DOHH2 (cell line): ENCODE data around the gene MTNR1B.

Experiments
- H3F3A ChIP-seq: fragments of 200-600 bp; sonication (generic), shearing (Covaris generic); 2 replicates; pipeline ENCODE4 v1.6.0; 2016; ENCODE audit warnings: antibody characterized with exemption, mild to moderate bottlenecking; ENCODE audit not compliant: control insufficient read depth, insufficient read depth
- H3K27ac ChIP-seq: fragments of 200-600 bp; sonication (generic); 2 replicates; pipeline ENCODE4 v1.5.1; 2014; ENCODE audit warnings: low read depth, mild to moderate bottlenecking, low read length, moderate library complexity
- H3K27me3 ChIP-seq: fragments of 200-600 bp; sonication (generic); 2 replicates; pipeline ENCODE4 v1.6.1; 2014; ENCODE audit warnings: mild to moderate bottlenecking, low read length, mixed read lengths; ENCODE audit not compliant: control insufficient read depth
- H3K36me3 ChIP-seq: fragments of 200-600 bp; sonication (generic); 2 replicates; pipeline ENCODE4 v1.6.1; 2014; ENCODE audit warnings: mild to moderate bottlenecking, low read length, moderate library complexity, mixed read lengths; ENCODE audit not compliant: control insufficient read depth
- H3K4me1 ChIP-seq: fragments of 200-600 bp; sonication (generic); 2 replicates; pipeline ENCODE4 v1.6.1; 2014; ENCODE audit warnings: mild to moderate bottlenecking, low read length, mixed read lengths; ENCODE audit not compliant: control insufficient read depth
- H3K4me2 ChIP-seq: fragments of 200-600 bp; sonication (generic); 2 replicates; pipeline ENCODE4 v1.6.0; 2014; ENCODE audit warnings: mild to moderate bottlenecking, low read length, moderate library complexity
- H3K4me3 ChIP-seq: fragments of 200-600 bp; sonication (generic); 2 replicates; pipeline ENCODE4 v1.5.1; 2014; ENCODE audit warnings: mild to moderate bottlenecking, low read length, mixed read lengths
- H3K79me2 ChIP-seq: fragments of 200-600 bp; sonication (generic); 2 replicates; pipeline ENCODE4 v1.6.1; 2014; ENCODE audit warnings: mild to moderate bottlenecking, low read length, mixed read lengths; ENCODE audit not compliant: control insufficient read depth
- H3K9me2 ChIP-seq: fragments of 200-600 bp; sonication (generic); replicated peaks from 2 replicates; pipeline ENCODE4 v1.6.1; 2014; ENCODE audit warnings: mild to moderate bottlenecking, low read length, mixed read lengths; ENCODE audit not compliant: control insufficient read depth
- H3K9me3 ChIP-seq: fragments of 200-600 bp; sonication (generic); 2 replicates; pipeline ENCODE4 v1.6.1; 2014; ENCODE audit warnings: antibody characterized with exemption, low read length, mixed read lengths; ENCODE audit not compliant: control insufficient read depth, insufficient read depth
- H4K20me1 ChIP-seq: fragments of 200-600 bp; sonication (generic); 2 replicates; pipeline ENCODE4 v1.6.0; 2014; ENCODE audit warnings: low read depth, mild to moderate bottlenecking, antibody characterized with exemption, low read length, moderate library complexity; ENCODE audit not compliant: control insufficient read depth, insufficient read depth
- CTCF ChIP-seq: fragments of 200-600 bp; sonication (generic); IDR thresholded peaks from one replicate; pipeline ENCODE4 v1.5.1; 2014; ENCODE audit warnings: antibody characterized with exemption, mild to moderate bottlenecking, low read depth, low read length; ENCODE audit not compliant: poor library complexity, severe bottlenecking
- EZH2phosphoT487 ChIP-seq: fragments of 200-600 bp; sonication (generic); IDR thresholded peaks from 2 replicates; pipeline ENCODE4 v1.6.1; 2017; ENCODE audit warnings: borderline replicate concordance, mild to moderate bottlenecking, antibody characterized with exemption, low read length, moderate library complexity, mixed read lengths

MTNR1B gene

GRCh38 chr11:92993004-92993403, 23.6 kb downstream of the MTNR1B start:
- H3K27me3 ChIP-seq: no peaks in the 10 kb centered on the region
- H3K9me3 ChIP-seq: no peaks in the 10 kb centered on the region
- H3K4me2 ChIP-seq: no peak overlapping the region
- no peaks in the 10 kb centered on the region for H3K79me2 ChIP-seq
- H3K9me2 ChIP-seq: no peaks in the 10 kb centered on the region
- no peak overlapping the region for H3K4me3 ChIP-seq
- no peaks in the 10 kb centered on the region for H3K4me1 ChIP-seq
- H3F3A ChIP-seq: no peaks in the 10 kb centered on the region
- H3K36me3 ChIP-seq: no peaks in the 10 kb centered on the region
- TF ChIP-seq CTCF: no peak
- no peak for TF ChIP-seq EZH2phosphoT487
- no peak overlapping the region for H3K27ac ChIP-seq
- no peaks in the 10 kb centered on the region for H4K20me1 ChIP-seq

GRCh38 chr11:93000511-93001476, 31.3 kb downstream of the MTNR1B start:
- no peaks in the 10 kb centered on the region for H3F3A ChIP-seq
- H3K36me3 ChIP-seq: no peaks in the 10 kb centered on the region
- no peaks in the 10 kb centered on the region for H3K79me2 ChIP-seq
- no peak overlapping the region for H3K4me2 ChIP-seq
- no peaks in the 10 kb centered on the region for H3K27me3 ChIP-seq
- no peak overlapping the region for H3K4me3 ChIP-seq
- TF ChIP-seq CTCF (no peak), EZH2phosphoT487 (no peak)
- no peak overlapping the region for H3K27ac ChIP-seq
- H4K20me1 ChIP-seq: no peaks in the 10 kb centered on the region
- H3K9me3 ChIP-seq: no peaks in the 10 kb centered on the region
- H3K4me1 ChIP-seq: no peaks in the 10 kb centered on the region
- H3K9me2 ChIP-seq: no peaks in the 10 kb centered on the region

DNA sequence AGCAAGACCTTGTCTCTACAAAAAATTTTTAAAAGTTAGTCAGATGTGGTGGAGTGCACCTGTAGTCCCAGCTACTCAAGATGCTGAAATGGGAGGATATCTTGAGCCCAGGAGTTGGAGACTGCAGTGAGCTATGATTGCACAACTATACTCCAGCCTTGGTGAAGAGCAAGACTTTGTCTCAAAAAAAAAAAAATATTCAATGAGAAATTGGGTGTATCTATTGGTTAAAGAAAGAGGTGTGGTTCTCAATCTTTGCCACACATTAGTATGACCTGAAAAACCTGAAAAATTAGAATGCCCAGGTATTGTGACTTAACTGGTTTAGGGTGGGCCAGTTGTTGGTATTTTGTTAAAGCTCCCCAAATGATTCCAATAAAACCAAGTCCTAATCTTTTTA, 32.4 kb downstream of the MTNR1B start:
- H3K27ac ChIP-seq: no peak overlapping the region
- no peaks in the 10 kb centered on the region for H3K79me2 ChIP-seq
- H4K20me1 ChIP-seq: no peaks in the 10 kb centered on the region
- no peak overlapping the region for H3K4me3 ChIP-seq
- no peaks in the 10 kb centered on the region for H3K9me3 ChIP-seq
- no peaks in the 10 kb centered on the region for H3K36me3 ChIP-seq
- H3K27me3 ChIP-seq: no peaks in the 10 kb centered on the region
- no peaks in the 10 kb centered on the region for H3K9me2 ChIP-seq
- no peaks in the 10 kb centered on the region for H3K4me1 ChIP-seq
- no peak for TF ChIP-seq CTCF
- no peaks in the 10 kb centered on the region for H3F3A ChIP-seq
- no peak overlapping the region for H3K4me2 ChIP-seq
